ENCODE measurements around the gene AFF3. TPM values are rescaled to one million over a fixed set of nuclear protein-coding genes. Genes with fewer than 3 reads are reported as not detected.

The AFF3 gene
- total and polyA plus RNA-seq, 2 of the 8 experiments (the other 6 are each of a cell fraction or from before 2014, with no cell fraction given) = 0.27 to 3.0 TPM

DNA sequence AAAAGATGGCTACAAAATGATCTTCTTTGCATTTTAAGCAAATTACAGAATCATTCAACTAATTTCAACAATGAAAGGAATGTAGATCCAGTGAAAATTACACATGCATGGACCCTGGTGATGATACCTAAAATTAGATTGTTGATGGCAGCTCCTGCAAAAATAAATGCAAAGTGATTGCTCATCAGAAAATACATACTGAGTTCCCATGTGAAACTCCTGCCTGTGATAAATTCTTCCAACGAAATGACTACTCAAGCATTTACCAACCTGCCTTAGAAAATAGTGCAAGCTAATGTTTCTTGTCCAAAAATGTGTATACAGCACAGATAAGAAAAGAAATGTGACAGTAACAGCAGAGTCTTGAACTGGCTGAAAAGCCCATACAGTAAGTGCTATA is 352.5 kb downstream of the AFF3 start:
- no peaks in the 10 kb centered on the region for H3K27me3 ChIP-seq (replicated peaks in 1 of 4; ENCODE audit: control insufficient read depth in 3 of 4, extremely low read depth in 1 of 4, insufficient read depth in 3 of 4, low read length in 3 of 4)
- H3K9me3 ChIP-seq (ENCODE audit: insufficient read depth in 2 of 2, low read depth in 1 of 2, low read length in 1 of 2) = no peaks in the 10 kb centered on the region
- no peak overlapping the region for H4K91ac ChIP-seq (replicated peaks; ENCODE audit: insufficient read length, low read length)
- ChIA-PET CTCF (ENCODE audit: partially characterized antibody) (interaction anchor here (2.5 kb wide), 1 partner anchor 456 kb away, joined by 5 read pairs; no protein-coding TSS in a partner anchor), POLR2A (ENCODE audit: partially characterized antibody) (no interaction called here)
- H3K56ac ChIP-seq (replicated peaks; ENCODE audit: insufficient read length, low read depth, low read length) = no peak overlapping the region
- H2BK5ac ChIP-seq (ENCODE audit: low read depth, low read length) = no peak overlapping the region
- no peaks in the 10 kb centered on the region for H3K23me2 ChIP-seq (ENCODE audit: low read depth, low read length)
- H3K14ac ChIP-seq (ENCODE audit: insufficient read length) = no peak overlapping the region
- H4K5ac ChIP-seq (ENCODE audit: insufficient read length, low read depth, low read length) = no peak overlapping the region
- no peaks in the 10 kb centered on the region for H3K79me1 ChIP-seq (ENCODE audit: low read depth, low read length)
- H3K4me2 ChIP-seq (ENCODE audit: insufficient read depth in 1 of 2, low read depth in 2 of 2, low read length in 2 of 2) = no peak overlapping the region
- no peaks in the 10 kb centered on the region for H3K36me3 ChIP-seq (ENCODE audit: control insufficient read depth in 2 of 4, insufficient read depth in 4 of 4, low read length in 3 of 4)
- no peak overlapping the region for H3K9ac ChIP-seq (replicated peaks in 1 of 4; ENCODE audit: extremely low read depth in 1 of 4, low read depth in 3 of 4, low read length in 3 of 4)
- no peak overlapping the region for H3K18ac ChIP-seq (ENCODE audit: extremely low read depth, low read length)
- H3K4me1 ChIP-seq (replicated peaks in 1 of 4; ENCODE audit: control insufficient read depth in 3 of 4, insufficient read depth in 4 of 4, low read length in 3 of 4) = peaks cover 0 to 3% (median 0%) of the 10 kb centered on the region in 4 experiments; a peak in 1 of 7 replicates
- H3K27ac ChIP-seq (ENCODE audit: low read depth, low read length) = no peak overlapping the region
- FAIRE-seq (no peak), DNase-seq (ENCODE audit: low read depth in 1 of 2, low spot score in 2 of 2) (no peak)
- H4K8ac ChIP-seq (ENCODE audit: extremely low read depth, insufficient read depth, low read length) = no peak overlapping the region
- no peak overlapping the region for H3K4ac ChIP-seq (replicated peaks; ENCODE audit: insufficient read length, low read depth, low read length)
- no peaks in the 10 kb centered on the region for H3K79me2 ChIP-seq (ENCODE audit: control insufficient read depth in 1 of 2, insufficient read depth in 2 of 2, low read length in 2 of 2)
- no peaks in the 10 kb centered on the region for H4K20me1 ChIP-seq (replicated peaks in 1 of 2; ENCODE audit: control insufficient read depth in 1 of 2, insufficient read depth in 2 of 2, low read length in 2 of 2)
- H2AK5ac ChIP-seq (ENCODE audit: low read depth, low read length) = no peak overlapping the region
- 75% methylated on average over 1 of the region's 1 CpG; no CpG with 5 or more reads in 1 of the 2 experiments for WGBS, 2 experiments (ENCODE audit: extremely low coverage in 1 of 2, insufficient coverage in 1 of 2, insufficient read length in 1 of 2, insufficient replicate concordance in 2 of 2, low coverage in 1 of 2, low lambda C conversion rate in 2 of 2, missing lambda C conversion rate in 1 of 2)
- H2AFZ ChIP-seq (ENCODE audit: low read length) = no peak overlapping the region
- H2BK120ac ChIP-seq (replicated peaks; ENCODE audit: low read depth, low read length) = no peak overlapping the region
- no peak overlapping the region for H2BK15ac ChIP-seq (ENCODE audit: low read length)
- no peak overlapping the region for H3K23ac ChIP-seq (ENCODE audit: insufficient read length)
- H2BK12ac ChIP-seq (ENCODE audit: low read depth, low read length) = no peak overlapping the region
- H3K4me3 ChIP-seq (ENCODE audit: extremely low read depth in 1 of 4, insufficient read depth in 2 of 4, low read depth in 3 of 4, low read length in 4 of 4) = no peak overlapping the region
- TF ChIP-seq, protein P1, sequence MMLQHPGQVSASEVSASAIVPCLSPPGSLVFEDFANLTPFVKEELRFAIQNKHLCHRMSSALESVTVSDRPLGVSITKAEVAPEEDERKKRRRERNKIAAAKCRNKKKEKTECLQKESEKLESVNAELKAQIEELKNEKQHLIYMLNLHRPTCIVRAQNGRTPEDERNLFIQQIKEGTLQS (IDR thresholded peaks at IDR 0.05; ENCODE audit: insufficient read depth, low read depth, low read length) = no peak
- TF ChIP-seq, protein P2, sequence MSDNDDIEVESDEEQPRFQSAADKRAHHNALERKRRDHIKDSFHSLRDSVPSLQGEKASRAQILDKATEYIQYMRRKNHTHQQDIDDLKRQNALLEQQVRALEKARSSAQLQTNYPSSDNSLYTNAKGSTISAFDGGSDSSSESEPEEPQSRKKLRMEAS (IDR thresholded peaks at IDR 0.05) = no peak
- TF ChIP-seq TEAD4 (IDR thresholded peaks at IDR 0.05; ENCODE audit: low read depth, low read length) = no peak
- no peak overlapping the region for H2BK20ac ChIP-seq (ENCODE audit: low read length)
